ENCODE data around the gene AFF3. TPM values are rescaled to one million over a fixed set of nuclear protein-coding genes. Genes with fewer than 3 reads are reported as not detected.

AFF3 gene
- total RNA-seq, 3 donors from 2014 or later: 4.2 to 56.6 (median 5.2) TPM

GRCh38 chr2:100043891-100044255, 98.5 kb downstream of the AFF3 start:
- intact Hi-C loops (cut with DNase I, micrococcal nuclease): no loop called here
- no peak overlapping the region for H3K4me3 ChIP-seq
- ATAC-seq: no peak

GRCh38 chr2:100043081-100043890, 99.1 kb downstream of the AFF3 start:
- H3K4me3 ChIP-seq: no peak overlapping the region
- H3K4me1 ChIP-seq (ENCODE audit: low read depth): no peaks in the 10 kb centered on the region
- no peak for ATAC-seq
- no peaks in the 10 kb centered on the region for H3K36me3 ChIP-seq (ENCODE audit: low read depth)
- intact Hi-C loops (cut with DNase I, micrococcal nuclease): no loop called here
- H3K9me3 ChIP-seq: no peaks in the 10 kb centered on the region
- no peak for TF ChIP-seq CTCF (IDR thresholded peaks at IDR 0.05)
- DNase-seq: no peak

More at GRCh38 chr2:100043891-100044255, 98.5 kb downstream of the AFF3 start:
- no peaks in the 10 kb centered on the region for H3K9me3 ChIP-seq
- DNase-seq: no peak
- no peaks in the 10 kb centered on the region for H3K36me3 ChIP-seq (ENCODE audit: low read depth)
- no peak for TF ChIP-seq CTCF (IDR thresholded peaks at IDR 0.05)
- H3K4me1 ChIP-seq (ENCODE audit: low read depth): no peaks in the 10 kb centered on the region

GRCh38 chr2:100042562-100042961, 99.8 kb downstream of the AFF3 start:
- TF ChIP-seq CTCF (IDR thresholded peaks at IDR 0.05): no peak
- no peak overlapping the region for H3K4me3 ChIP-seq
- no peaks in the 10 kb centered on the region for H3K36me3 ChIP-seq (ENCODE audit: low read depth)
- no peak for ATAC-seq
- no peaks in the 10 kb centered on the region for H3K4me1 ChIP-seq (ENCODE audit: low read depth)
- DNase-seq: no peak
- no peaks in the 10 kb centered on the region for H3K9me3 ChIP-seq
- intact Hi-C loops (cut with DNase I, micrococcal nuclease): no loop called here

- Histone ChIP-seq H3K9me3 (no peaks in the 10 kb centered on the region), H3K4me3 (no peak overlapping the region), H3K4me1 (ENCODE audit: low read depth) (no peaks in the 10 kb centered on the region), H3K36me3 (ENCODE audit: low read depth) (no peaks in the 10 kb centered on the region)
- no peak for DNase-seq
- ATAC-seq: no peak
- TF ChIP-seq CTCF (IDR thresholded peaks at IDR 0.05): no peak
- intact Hi-C loops (cut with DNase I, micrococcal nuclease): no loop called here
Observed at GRCh38 chr2:100041946-100042345, 100.4 kb downstream of the AFF3 start.

- TF ChIP-seq CTCF (IDR thresholded peaks at IDR 0.05): no peak
- ATAC-seq (no peak), DNase-seq (no peak)
- Histone ChIP-seq H3K4me1 (ENCODE audit: low read depth) (no peaks in the 10 kb centered on the region), H3K4me3 (no peak overlapping the region), H3K36me3 (ENCODE audit: low read depth) (no peaks in the 10 kb centered on the region), H3K9me3 (no peaks in the 10 kb centered on the region)
- intact Hi-C loops (cut with DNase I, micrococcal nuclease): no loop called here
Observed at GRCh38 chr2:100041385-100041784, 101.0 kb downstream of the AFF3 start.
